ENCODE data around the gene CNIH2.
"Not testable (repeated sequence)": the region's sequence is repeated elsewhere in the genome, so short reads cannot be mapped to it uniquely, and the experiment has no call there.

The CNIH2 gene

DNA sequence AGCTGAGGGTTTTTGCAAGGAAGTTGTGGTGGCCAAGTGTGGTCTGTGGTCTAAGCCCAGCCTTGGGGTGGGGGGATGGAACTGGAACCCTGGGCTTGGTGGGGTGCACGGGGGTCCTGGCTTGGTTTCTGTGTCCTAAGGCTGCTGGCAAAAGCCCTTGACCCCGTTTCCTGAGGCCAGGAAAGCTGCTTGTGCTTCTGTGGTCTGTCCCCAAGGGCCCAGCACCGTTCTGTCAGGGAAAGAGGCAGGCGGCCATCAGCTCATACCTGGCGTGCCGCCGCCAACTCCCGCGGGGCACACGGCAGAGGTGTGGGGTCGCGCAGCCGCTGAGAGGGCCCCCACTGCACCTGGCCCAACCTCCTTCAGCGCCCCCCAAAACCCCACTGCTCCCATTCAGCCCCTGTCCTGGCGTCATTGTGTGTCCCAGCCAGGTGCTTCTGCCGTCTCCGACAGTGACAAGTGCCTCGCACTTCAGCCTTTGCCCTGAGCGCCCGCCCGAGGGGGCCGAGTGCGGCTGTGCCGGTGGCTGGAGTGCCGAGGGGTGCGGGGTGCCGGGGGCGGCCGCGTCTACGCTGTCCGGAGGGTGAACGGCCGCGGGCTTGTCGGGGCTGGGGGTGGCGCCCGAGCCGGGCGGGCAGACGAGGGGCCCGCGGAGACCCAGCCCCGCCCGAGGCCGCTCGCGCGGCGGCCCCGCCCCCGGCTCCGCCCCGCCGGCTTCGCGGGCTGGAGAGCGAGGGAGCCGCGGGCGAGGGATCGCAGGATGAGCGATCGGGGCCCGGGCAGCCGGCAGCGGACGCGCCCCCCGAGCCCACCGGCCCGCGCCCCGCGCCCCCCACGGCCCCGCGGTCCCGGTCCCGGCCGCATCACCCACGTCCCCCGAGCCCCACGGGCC, at the start of gene CNIH2:
CNIH2 (plus strand) TSS at position 705 of the 892 bp plus-strand sequence. CDS start 282 bp downstream, outside the sequence.
- DNase-seq, result peak; percentile 54

- DNase-seq, result no peak
Measured at GRCh38 chr11:66228521-66228920, 49.5 kb upstream of the CNIH2 start.

GRCh38 chr11:66230156-66230555, 47.8 kb upstream of the CNIH2 start:
- DNase-seq, result no peak

GRCh38 chr11:66230978-66231377, 47.0 kb upstream of the CNIH2 start:
- DNase-seq, result no peak

DNA sequence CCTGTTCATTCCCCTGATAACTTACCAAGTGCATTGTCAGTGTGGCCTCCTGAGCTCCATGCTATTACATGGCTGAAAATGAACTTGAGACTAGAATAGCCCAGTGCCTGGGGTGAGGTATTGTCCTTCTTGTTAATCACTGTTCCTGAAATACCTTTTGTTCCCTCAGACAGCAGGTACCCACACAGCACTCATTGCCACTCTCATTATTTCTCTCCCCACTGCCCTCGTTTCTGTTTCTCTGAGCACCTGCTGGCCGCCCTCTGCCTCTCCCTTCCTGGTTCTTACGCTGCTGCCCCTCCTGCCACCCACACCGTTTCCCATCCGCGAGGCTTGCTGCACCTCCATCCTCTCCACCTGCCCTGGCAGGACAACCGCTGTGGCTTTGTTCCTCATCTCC, 46.4 kb upstream of the CNIH2 start:
- DNase-seq, result no peak

- DNase-seq, result no peak
Measured at GRCh38 chr11:66232769-66233168, 45.2 kb upstream of the CNIH2 start.

DNA sequence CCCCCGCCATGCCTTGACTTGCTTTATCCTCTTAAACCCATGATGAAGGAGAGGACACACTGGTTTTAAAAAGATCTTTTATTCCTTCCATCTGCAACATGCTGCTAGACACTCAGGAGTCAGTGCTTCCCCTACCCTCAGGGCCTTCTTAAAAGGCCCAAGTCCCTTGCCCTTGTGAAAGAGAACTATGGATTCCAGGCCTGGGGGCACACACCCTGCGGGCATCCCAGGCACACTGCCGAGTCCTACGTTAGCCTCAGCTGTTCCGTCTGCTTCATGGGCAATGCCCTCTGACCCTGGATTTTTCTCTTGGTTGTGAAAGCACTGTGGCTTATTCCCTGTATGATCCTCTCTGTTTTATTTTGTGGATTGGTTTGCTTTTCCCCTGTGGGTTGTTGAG, 44.7 kb upstream of the CNIH2 start:
- DNase-seq, result no peak

GRCh38 chr11:66235141-66235540, 42.8 kb upstream of the CNIH2 start:
- no peak for DNase-seq

GRCh38 chr11:66237867-66238266, 40.1 kb upstream of the CNIH2 start:
- no peak for DNase-seq

DNA sequence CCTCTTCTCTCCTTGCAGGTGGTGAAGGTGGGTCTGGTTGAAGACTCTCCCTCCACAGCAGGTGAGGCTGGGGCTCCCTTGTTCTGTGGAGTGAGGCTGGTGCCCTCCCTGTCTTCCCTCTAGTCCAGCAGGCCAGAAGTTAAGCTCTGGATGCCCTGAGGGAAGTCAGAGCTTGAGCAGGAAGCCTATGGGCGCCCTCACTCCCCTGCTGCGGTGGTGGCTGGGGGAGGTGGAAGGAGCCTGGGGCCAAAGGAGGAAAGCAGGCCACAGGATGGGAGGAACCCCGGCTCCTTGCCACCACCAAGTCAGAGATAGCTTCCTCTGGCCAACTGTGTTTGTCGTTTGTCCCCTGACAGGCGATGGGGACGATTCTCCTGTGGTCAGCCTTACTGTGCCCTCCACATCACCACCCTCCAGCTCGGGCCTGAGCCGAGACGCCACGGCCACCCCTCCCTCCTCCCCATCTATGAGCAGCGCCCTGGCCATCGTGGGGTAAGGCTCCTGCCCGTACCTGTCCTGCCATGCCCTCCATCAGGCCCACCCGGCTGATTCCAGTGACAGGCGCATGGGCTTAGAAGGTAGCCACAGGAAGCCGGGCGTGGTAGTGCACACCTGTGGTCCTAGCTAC, 39.1 kb upstream of the CNIH2 start:
- no peak for DNase-seq

GRCh38 chr11:66239511-66239910, 38.5 kb upstream of the CNIH2 start:
- no peak for DNase-seq

- DNase-seq, result no peak
Measured at GRCh38 chr11:66239998-66240780, 37.8 kb upstream of the CNIH2 start.

GRCh38 chr11:66240781-66241136, 37.2 kb upstream of the CNIH2 start:
- no peak for DNase-seq

- peak; percentile 97 for DNase-seq
Measured at GRCh38 chr11:66242095-66242765, 35.7 kb upstream of the CNIH2 start.

DNA sequence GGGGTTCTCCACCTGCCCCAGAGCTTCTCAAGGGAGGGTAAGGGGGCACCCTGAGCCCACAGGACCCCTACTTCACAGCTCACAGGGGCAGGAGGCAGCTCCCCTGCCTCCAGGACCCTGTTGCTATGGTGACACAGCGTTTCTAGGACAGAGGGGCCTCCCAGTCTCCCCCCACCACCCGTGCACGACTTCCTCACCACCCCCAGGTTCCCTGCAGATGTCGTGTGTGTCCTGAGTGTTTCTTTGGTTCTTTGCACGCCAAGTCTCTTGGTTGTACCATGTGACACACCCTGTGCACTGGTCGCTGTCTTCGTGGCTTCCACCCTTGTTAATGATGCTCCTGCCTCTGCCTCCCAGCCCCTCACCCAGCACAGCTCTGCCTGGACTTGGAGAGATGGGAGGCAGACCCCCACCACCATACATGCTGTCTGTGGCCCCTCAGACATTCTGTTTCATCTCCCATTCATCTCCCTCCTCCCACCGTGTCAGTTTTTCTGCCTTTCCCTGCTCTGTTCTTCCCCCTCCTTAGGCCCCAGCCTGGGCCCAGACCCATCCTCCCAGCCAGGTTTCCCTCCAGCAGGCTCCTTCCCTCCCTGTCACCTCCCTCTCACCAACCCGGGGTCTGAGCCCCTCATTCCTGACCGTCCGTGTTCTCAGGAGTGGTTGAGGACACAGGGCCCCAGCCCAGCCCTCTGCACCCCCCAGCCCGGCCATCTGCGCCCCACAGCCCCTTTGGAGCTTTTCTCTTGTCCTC, 34.0 kb upstream of the CNIH2 start:
- no peak for DNase-seq

DNA sequence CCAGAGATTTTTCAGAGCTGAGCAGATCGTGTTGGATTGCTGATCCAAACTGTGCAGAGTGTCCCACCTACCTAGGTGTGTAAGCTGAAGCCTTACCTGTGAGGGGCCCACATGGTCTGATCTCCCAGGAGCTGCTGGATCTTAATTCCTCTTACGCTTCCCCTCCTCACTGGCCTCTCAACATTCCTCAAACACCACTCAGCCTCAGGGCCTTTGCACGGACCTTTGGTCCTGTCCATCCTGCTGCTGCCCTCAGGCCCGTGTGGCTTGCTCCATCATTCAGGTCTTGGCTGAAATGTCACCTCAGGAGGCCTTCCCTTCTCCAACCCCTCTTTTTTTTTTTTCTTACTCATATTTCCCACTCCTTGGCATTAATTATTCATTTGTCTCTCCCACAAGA, 30.7 kb upstream of the CNIH2 start:
- no peak for DNase-seq

GRCh38 chr11:66247801-66248200, 30.2 kb upstream of the CNIH2 start:
- peak; percentile 45 for DNase-seq

GRCh38 chr11:66248903-66249302, 29.1 kb upstream of the CNIH2 start:
- DNase-seq, result no peak

- DNase-seq, result no peak
Measured at GRCh38 chr11:66251809-66252208, 26.2 kb upstream of the CNIH2 start.

- not testable (repeated sequence) for DNase-seq
Measured at GRCh38 chr11:66253081-66253480, 24.9 kb upstream of the CNIH2 start.

- no peak for DNase-seq
Measured at GRCh38 chr11:66258473-66258893, 19.5 kb upstream of the CNIH2 start.

- DNase-seq, result no peak
Measured at GRCh38 chr11:66259225-66259624, 18.8 kb upstream of the CNIH2 start.
